Endothelial cell of umbilical vein (primary cell): Measurements from ENCODE around the gene MINPP1. TPM values are rescaled to one million over a fixed set of nuclear protein-coding genes. Genes with fewer than 3 reads are reported as not detected.

Experiments
- BruUV-seq: library from RNA; stranded (reverse); fragments of 400-500 nt; replicated peaks from 2 replicates; lab custom pipeline; 2021; lab: Mats Ljungman, UMichigan
- CTCF ChIA-PET: fragments of 300-600, 350-600 bp; sonication (Branson Sonifier 250); formaldehyde crosslinking; loops from one replicate; lab custom pipeline; 2021; ENCODE audit warnings: antibody characterized with exemption, inconsistent platforms; lab: Charles Lee
- POLR2A ChIA-PET: fragments of 300-600, 350-600 bp; sonication (Branson Sonifier 250); formaldehyde crosslinking; loops from one replicate; lab custom pipeline; 2021; ENCODE audit warnings: antibody characterized with exemption, inconsistent platforms; lab: Charles Lee
- DNase-seq: peaks from one replicate; pipeline ENCODE4 v3.0.0-alpha.2; 2011; ENCODE audit warnings: low read depth, low spot score
- FAIRE-seq: peaks from 2 replicates; lab custom pipeline; 2011; peaks lifted over from hg19 to GRCh38; lab: Jason Lieb, UNC
- H2AFZ ChIP-seq: 2 replicates; pipeline ENCODE4 v1.6.0; 2012; ENCODE audit warnings: low read depth, low read length, control low read depth, inconsistent platforms
- H3K27ac ChIP-seq: 2 replicates; pipeline ENCODE4 v1.5.1; 2011; ENCODE audit warnings: low read depth, mild to moderate bottlenecking, control low read depth, low read length, moderate library complexity; ENCODE audit not compliant: insufficient read depth
- H3K27me3 ChIP-seq, 2 experiments: 2 replicates each; pipeline versions ENCODE4 v1.6.0 to v1.6.1; 2011; ENCODE audit warnings: low read length in 2 of 2, mixed read lengths in 1 of 2; ENCODE audit not compliant: control insufficient read depth in 2 of 2, insufficient read depth in 2 of 2
- H3K36me3 ChIP-seq, 2 experiments: 2 replicates in 1 of 2; 3 replicates in 1 of 2; pipeline ENCODE4 v1.5.1; 2011; ENCODE audit warnings: low read length in 2 of 2, mild to moderate bottlenecking in 1 of 2, moderate library complexity in 1 of 2; ENCODE audit not compliant: control insufficient read depth in 2 of 2, insufficient read depth in 2 of 2; ENCODE audit errors: extremely low read depth in 1 of 2
- H3K4me1 ChIP-seq: 3 replicates; pipeline ENCODE4 v1.5.1; 2011; ENCODE audit warnings: mild to moderate bottlenecking, low read length; ENCODE audit not compliant: control insufficient read depth, insufficient read depth; ENCODE audit errors: extremely low read depth
- H3K4me2 ChIP-seq: 2 replicates; pipeline ENCODE4 v1.6.1; 2011; ENCODE audit warnings: low read length, control low read depth, mixed read lengths; ENCODE audit not compliant: insufficient read depth
- H3K4me3 ChIP-seq, 3 experiments: fragments of 200-600 bp in 1 of 3; sonication (generic), shearing (Covaris generic) in 1 of 3; replicated peaks in 1 of 3; 2 replicates each; pipeline ENCODE4 v1.5.1; 2011 to 2016; ENCODE audit warnings: control low read depth in 3 of 3, low read length in 3 of 3, mild to moderate bottlenecking in 2 of 3, inconsistent platforms in 1 of 3, low read depth in 1 of 3, moderate library complexity in 1 of 3; ENCODE audit not compliant: insufficient read depth in 1 of 3
- H3K79me2 ChIP-seq: 2 replicates; pipeline ENCODE4 v1.6.0; 2012; ENCODE audit warnings: low read length, inconsistent platforms; ENCODE audit not compliant: control insufficient read depth, insufficient read depth
- H3K9ac ChIP-seq: replicated peaks from 2 replicates; pipeline ENCODE3; 2011; ENCODE audit warnings: low read length, control low read depth; ENCODE audit not compliant: insufficient read depth; ENCODE audit errors: extremely low read depth
- H3K9me1 ChIP-seq: replicated peaks from 3 replicates; pipeline ENCODE4 v1.6.0; 2011; ENCODE audit warnings: mild to moderate bottlenecking, low read length; ENCODE audit not compliant: control insufficient read depth, insufficient read depth; ENCODE audit errors: extremely low read depth
- H3K9me3 ChIP-seq: replicated peaks from 2 replicates; pipeline ENCODE4 v1.5.1; 2012; ENCODE audit warnings: low read length, inconsistent platforms; ENCODE audit not compliant: control insufficient read depth, insufficient read depth
- H4K20me1 ChIP-seq: replicated peaks from 2 replicates; pipeline ENCODE3; 2011; ENCODE audit warnings: mild to moderate bottlenecking, low read length; ENCODE audit not compliant: control insufficient read depth, insufficient read depth; ENCODE audit errors: extremely low read depth
- EZH2 ChIP-seq: IDR thresholded peaks from 2 replicates; pipeline ENCODE4 v1.6.1; 2012; ENCODE audit warnings: borderline replicate concordance, low read depth, mild to moderate bottlenecking, moderate library complexity, low read length, inconsistent platforms; ENCODE audit not compliant: severe bottlenecking
- FOS ChIP-seq: IDR thresholded peaks from 2 replicates; pipeline ENCODE4 v1.6.1; 2011; ENCODE audit warnings: mild to moderate bottlenecking, low read length, moderate library complexity, borderline replicate concordance; ENCODE audit not compliant: insufficient read depth
- GATA2 ChIP-seq: IDR thresholded peaks from 2 replicates; pipeline ENCODE4 v1.7.0; 2011; ENCODE audit warnings: low read depth, mild to moderate bottlenecking, moderate library complexity, mixed read lengths, low read length; ENCODE audit not compliant: insufficient read length, insufficient read depth
- JUN ChIP-seq: IDR thresholded peaks from 2 replicates; pipeline ENCODE4 v1.6.1; 2011; ENCODE audit warnings: borderline replicate concordance, low read depth; ENCODE audit not compliant: insufficient read length, insufficient read depth
- MAX ChIP-seq: IDR thresholded peaks from 2 replicates; pipeline ENCODE4 v1.6.1; 2011; ENCODE audit not compliant: insufficient read depth, insufficient read length
- MYC ChIP-seq: IDR thresholded peaks from one replicate; pipeline ENCODE4 v1.6.1; 2011; ENCODE audit warnings: mild to moderate bottlenecking, low read depth, low read length
- POLR2A ChIP-seq: IDR thresholded peaks from 2 replicates; pipeline ENCODE4 v1.6.1; 2012; ENCODE audit warnings: low read depth, mild to moderate bottlenecking, control low read depth, low read length
- POLR2AphosphoS5 ChIP-seq: IDR thresholded peaks from 2 replicates; pipeline ENCODE4 v1.6.1; 2012; ENCODE audit warnings: low read depth, mild to moderate bottlenecking, control low read depth, low read length, moderate library complexity; ENCODE audit not compliant: insufficient read depth
- dilution Hi-C: fragments of 300-500 bp; cut with MboI; formaldehyde crosslinking; loops from one replicate; pipeline ENCODE4 v1.15.0; 2019; ENCODE audit warnings: low sequenced_read_pairs; ENCODE audit not compliant: extremely low pct_ligation_motif_present
- intact Hi-C: fragments of 100-400 bp; cut with micrococcal nuclease; formaldehyde crosslinking; loops from one replicate; pipeline ENCODE4 v1.10.0; 2022
- polyA plus RNA-seq, 4 experiments: library from polyadenylated mRNA; depleted of rRNA in 3 of 4; stranded (reverse) in 3 of 4; unstranded in 1 of 4; fragments of >200 nt; gene quantifications; 2 replicates each; pipeline versions ENCODE4 v1.2.1 to v1.2.3, GENCODE V29; 2011 to 2012; ENCODE audit warnings: missing spikeins in 1 of 4
- total RNA-seq: library from RNA; stranded (reverse); gene quantifications from 2 replicates; pipeline ENCODE4 v1.2.3, GENCODE V29; 2021
- TF ChIP-seq, protein P1 (sequence below), 2 donors: IDR thresholded peaks; 1 replicate in 1 of 2; 2 replicates in 1 of 2; pipeline ENCODE4 v1.5.1; 2011; ENCODE audit warnings: low read length in 2 of 2, mild to moderate bottlenecking in 2 of 2, moderate library complexity in 2 of 2, control low read depth in 1 of 2, inconsistent platforms in 1 of 2, low read depth in 1 of 2; ENCODE audit not compliant: insufficient read depth in 1 of 2; ENCODE audit errors: extremely low read depth in 1 of 2

Gene MINPP1
- total and polyA plus RNA-seq, 2 donors (not counting 3 experiments of a cell fraction or from before 2014, with no cell fraction given), result 11.7 to 23.8 TPM

DNA sequence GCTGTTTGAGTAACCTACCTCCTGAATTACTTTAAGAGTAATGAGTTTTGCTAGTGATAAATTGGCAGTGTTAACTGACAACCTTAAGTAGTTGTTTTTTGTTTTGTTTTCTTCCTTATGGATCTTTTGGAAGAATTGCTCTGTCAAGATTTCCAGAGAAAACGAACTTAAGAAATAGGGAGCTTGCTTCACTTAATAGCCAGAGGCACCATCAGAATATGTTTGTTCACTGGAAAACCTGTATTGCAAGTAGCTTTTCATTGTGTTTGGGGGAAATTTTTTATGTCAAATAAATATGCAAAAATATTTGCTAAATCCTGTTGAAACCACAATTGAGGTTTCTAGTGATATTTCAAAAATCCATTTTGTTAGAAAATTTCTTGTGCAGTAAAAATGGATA is 89.5 kb downstream of the MINPP1 start:
- Histone ChIP-seq H3K4me3 (no peak overlapping the region), H3K9me3 (no peaks in the 10 kb centered on the region), H2AFZ (no peak overlapping the region), H3K27me3 (peaks cover 24 to 34% of the 10 kb centered on the region in 2 experiments), H3K27ac (no peak overlapping the region), H3K36me3 (no peaks in the 10 kb centered on the region), H3K79me2 (no peaks in the 10 kb centered on the region), H3K9ac (no peak overlapping the region), H3K9me1 (no peaks in the 10 kb centered on the region), H3K4me2 (no peak overlapping the region), H3K4me1 (no peaks in the 10 kb centered on the region), H4K20me1 (no peaks in the 10 kb centered on the region)
- dilution Hi-C loops (no loop called here), intact Hi-C loops (no loop called here)
- FAIRE-seq (no peak), DNase-seq (no peak)
- TF ChIP-seq EZH2 (no peak), JUN (no peak), GATA2 (no peak), MYC (no peak), MAX (no peak), POLR2A (no peak), POLR2AphosphoS5 (no peak), FOS (no peak)
- TF ChIP-seq, protein P1, sequence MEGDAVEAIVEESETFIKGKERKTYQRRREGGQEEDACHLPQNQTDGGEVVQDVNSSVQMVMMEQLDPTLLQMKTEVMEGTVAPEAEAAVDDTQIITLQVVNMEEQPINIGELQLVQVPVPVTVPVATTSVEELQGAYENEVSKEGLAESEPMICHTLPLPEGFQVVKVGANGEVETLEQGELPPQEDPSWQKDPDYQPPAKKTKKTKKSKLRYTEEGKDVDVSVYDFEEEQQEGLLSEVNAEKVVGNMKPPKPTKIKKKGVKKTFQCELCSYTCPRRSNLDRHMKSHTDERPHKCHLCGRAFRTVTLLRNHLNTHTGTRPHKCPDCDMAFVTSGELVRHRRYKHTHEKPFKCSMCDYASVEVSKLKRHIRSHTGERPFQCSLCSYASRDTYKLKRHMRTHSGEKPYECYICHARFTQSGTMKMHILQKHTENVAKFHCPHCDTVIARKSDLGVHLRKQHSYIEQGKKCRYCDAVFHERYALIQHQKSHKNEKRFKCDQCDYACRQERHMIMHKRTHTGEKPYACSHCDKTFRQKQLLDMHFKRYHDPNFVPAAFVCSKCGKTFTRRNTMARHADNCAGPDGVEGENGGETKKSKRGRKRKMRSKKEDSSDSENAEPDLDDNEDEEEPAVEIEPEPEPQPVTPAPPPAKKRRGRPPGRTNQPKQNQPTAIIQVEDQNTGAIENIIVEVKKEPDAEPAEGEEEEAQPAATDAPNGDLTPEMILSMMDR (IDR thresholded peaks at IDR 0.05; ENCODE audit: extremely low read depth in 1 of 2, insufficient read depth in 1 of 2, low read depth in 1 of 2, low read length in 2 of 2), result no peak
- ChIA-PET POLR2A (no interaction called here), CTCF (no interaction called here)
- BruUV-seq, result no TSS peak
